Melanocyte of skin (primary cell): ENCODE measurements around the gene MUL1. TPM values are rescaled to one million over a fixed set of nuclear protein-coding genes. Genes with fewer than 3 reads are reported as not detected.

Experiments
- total RNA-seq, 2 donors: library from RNA; depleted of rRNA; stranded (reverse); fragments of >200 nt; gene quantifications; 2 replicates each; pipeline ENCODE4 v1.2.3, GENCODE V29; 2012

MUL1 gene, protein sequence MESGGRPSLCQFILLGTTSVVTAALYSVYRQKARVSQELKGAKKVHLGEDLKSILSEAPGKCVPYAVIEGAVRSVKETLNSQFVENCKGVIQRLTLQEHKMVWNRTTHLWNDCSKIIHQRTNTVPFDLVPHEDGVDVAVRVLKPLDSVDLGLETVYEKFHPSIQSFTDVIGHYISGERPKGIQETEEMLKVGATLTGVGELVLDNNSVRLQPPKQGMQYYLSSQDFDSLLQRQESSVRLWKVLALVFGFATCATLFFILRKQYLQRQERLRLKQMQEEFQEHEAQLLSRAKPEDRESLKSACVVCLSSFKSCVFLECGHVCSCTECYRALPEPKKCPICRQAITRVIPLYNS
- 10 to 100 TPM; 36.3 to 36.5 TPM for total RNA-seq

DNA sequence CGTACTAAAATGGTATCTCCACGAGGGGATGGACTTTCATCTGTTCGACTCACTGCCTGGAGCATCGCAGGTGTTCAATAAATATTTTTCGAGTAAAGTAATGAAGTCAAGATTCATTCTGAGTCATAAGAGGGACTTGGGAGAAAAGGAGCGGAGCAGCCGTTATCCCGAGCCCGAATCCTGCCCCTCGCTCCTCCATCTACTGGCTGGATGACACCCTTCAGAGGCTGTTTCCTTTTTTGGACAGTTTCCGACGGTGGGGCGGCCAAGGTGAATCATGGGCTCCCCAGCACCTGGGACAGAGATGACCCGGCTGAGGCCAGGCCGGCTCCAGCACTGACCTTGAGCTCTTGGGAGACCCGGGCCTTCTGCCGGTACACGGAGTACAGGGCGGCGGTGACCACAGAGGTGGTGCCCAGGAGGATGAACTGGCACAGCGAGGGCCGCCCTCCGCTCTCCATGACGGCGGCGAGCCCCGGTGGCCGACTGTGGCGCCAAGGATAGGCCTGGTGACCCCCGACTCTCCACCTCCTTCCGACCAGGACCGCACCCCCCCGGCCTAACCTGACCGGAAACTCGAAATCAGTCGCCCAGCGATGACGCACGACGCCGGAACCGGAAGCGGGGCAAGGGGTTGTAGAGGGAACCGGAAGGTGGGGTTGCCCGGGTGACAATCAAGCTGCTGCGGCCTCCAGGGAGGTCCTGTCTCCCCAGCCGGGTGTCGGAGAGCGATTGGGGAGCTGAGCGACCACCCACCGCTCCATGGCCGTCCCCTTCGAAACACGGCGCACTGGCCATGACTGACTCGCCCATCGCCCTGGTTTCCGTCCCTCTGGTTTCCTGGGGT is at the start of gene MUL1:
Gene MUL1, minus strand, starts transcription at position 588 of the 847 bp plus-strand sequence. Its CDS starts 127 bp downstream, at position 461.

DNA sequence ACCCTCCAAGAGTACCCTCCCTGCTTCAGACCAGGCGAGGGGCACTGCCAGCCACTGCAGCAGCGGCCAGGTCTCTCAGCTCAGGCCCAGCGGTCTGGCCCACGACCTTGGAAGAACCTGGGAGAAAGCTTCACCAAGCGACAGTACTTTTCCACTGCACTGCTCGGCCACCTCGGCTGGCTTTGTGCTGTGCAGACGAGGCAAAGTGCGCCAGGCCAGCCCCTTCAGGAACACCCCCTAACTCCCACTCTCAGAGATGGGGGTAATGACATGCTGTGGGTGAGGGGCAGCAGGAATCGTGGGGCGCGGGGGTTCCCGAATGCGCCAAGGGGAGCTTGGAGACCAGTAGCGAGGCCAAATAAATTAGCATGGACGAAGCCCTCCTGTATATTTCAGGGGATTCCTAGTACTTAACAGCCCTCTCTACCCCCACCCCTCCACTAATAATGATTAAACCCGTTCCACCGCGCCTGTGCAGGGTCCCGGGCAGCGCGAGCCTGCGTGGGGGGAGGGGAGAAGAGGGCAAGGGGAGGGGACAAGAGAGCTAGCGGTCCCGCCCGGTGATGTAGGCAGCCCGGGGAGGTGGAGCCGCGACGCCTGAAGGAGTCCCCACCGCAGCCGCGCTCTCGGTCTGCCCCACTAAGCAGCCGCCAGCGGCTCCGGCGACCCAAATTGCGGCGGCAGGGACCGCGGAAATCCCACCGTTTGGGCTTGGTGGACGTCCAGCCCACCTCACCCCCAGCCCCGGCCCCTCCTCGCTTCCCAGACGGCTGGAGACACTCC is 44.2 kb upstream of the MUL1 start, which contains the start of gene FAM43B:
Gene FAM43B, plus strand, starts transcription at position 629 of the 783 bp plus-strand sequence. CDS start 401 bp downstream, outside the sequence.

GRCh38 chr1:20485527-20486456 is 22.2 kb downstream of the MUL1 start, which contains the start of gene CAMK2N1:
Gene CAMK2N1, minus strand, starts transcription at chr1:20486210. Its CDS starts 831 bp downstream, at chr1:20485379.

Other genes with a start within 250 kb of the MUL1 start
- gene VWA5B1, start 217.3 kb downstream of the MUL1 start, total RNA-seq, result not detected
- gene CAMK2N1, start 21.9 kb downstream of the MUL1 start, total RNA-seq, result under 1 TPM; 0.69 to 1.00 TPM
- not detected for gene FAM43B, start 44.4 kb upstream of the MUL1 start, total RNA-seq
- gene CDA, start 80.9 kb upstream of the MUL1 start, total RNA-seq, result not detected
- 10 to 100 TPM; 17.0 to 27.2 TPM for gene PINK1, start 125.3 kb upstream of the MUL1 start, total RNA-seq
- gene DDOST, start 153.2 kb upstream of the MUL1 start, total RNA-seq, result 100 to 1,000 TPM; 176 to 228 TPM
- under 1 TPM; under 0.01 to 0.33 TPM for gene KIF17, start 209.9 kb upstream of the MUL1 start, total RNA-seq
- 1 to 10 TPM in 1 of 2 donors, under 1 TPM in 1; 0.34 to 1.3 TPM for gene SH2D5, start 224.6 kb upstream of the MUL1 start, total RNA-seq